GM12878 (cell line): ENCODE measurements around the gene ACOT7. TPM values are rescaled to one million over a fixed set of nuclear protein-coding genes. Genes with fewer than 3 reads are reported as not detected.

Source experiments
- ATAC-seq: fragments of 200-7000 bp; cut with Tn5 transposase; 3 replicates; pipeline ENCODE4 v1.9.1; 2020; ENCODE audit warnings: mild to moderate bottlenecking, moderate library complexity
- BruUV-seq: library from RNA; stranded (reverse); fragments of 400-500 nt; replicated peaks from 2 replicates; lab custom pipeline; 2021; lab: Mats Ljungman, UMichigan
- CTCF ChIA-PET: fragments of 300-600 bp; sonication (Branson Sonifier 250); formaldehyde crosslinking; extraction: SDS; loops from one replicate; lab custom pipeline; 2021; ENCODE audit warnings: inconsistent platforms; lab: Yijun Ruan, JAX
- POLR2A ChIA-PET: fragments of 350-600 bp; formaldehyde crosslinking; extraction: SDS; loops from one replicate; lab custom pipeline; 2021; ENCODE audit warnings: inconsistent platforms; lab: Charles Lee
- RAD21 ChIA-PET: fragments of 300-600 bp; sonication (Branson Sonifier 250); formaldehyde crosslinking; loops from one replicate; lab custom pipeline; 2023; ENCODE audit warnings: antibody characterized with exemption; ENCODE audit not compliant: unreplicated experiment; lab: Charles Lee
- SMC1A ChIA-PET: fragments of 300-600 bp; sonication (Branson Sonifier 250); formaldehyde crosslinking; loops from one replicate; lab custom pipeline; 2023; ENCODE audit not compliant: unreplicated experiment, uncharacterized antibody; lab: Charles Lee
- DNase-seq: peaks from one replicate; pipeline ENCODE4 v3.0.0-alpha.2; 2011; ENCODE audit warnings: low read depth, low spot score
- FAIRE-seq: peaks from 3 replicates; lab custom pipeline; 2011; peaks lifted over from hg19 to GRCh38; lab: Jason Lieb, UNC
- H2AFZ ChIP-seq: 2 replicates; pipeline ENCODE4 v1.6.0; 2011; ENCODE audit warnings: low read depth, low read length, control low read depth; ENCODE audit not compliant: control insufficient read depth
- H3K27ac ChIP-seq: 2 replicates; pipeline ENCODE4 v1.5.1; 2011; ENCODE audit warnings: control low read depth; ENCODE audit not compliant: control insufficient read depth, insufficient read depth
- H3K27me3 ChIP-seq, 2 experiments: replicated peaks in 1 of 2; 2 replicates each; pipeline versions ENCODE4 v1.6.0 to v1.6.1; 2011; ENCODE audit warnings: low read length in 1 of 2; ENCODE audit not compliant: control insufficient read depth in 2 of 2, insufficient read depth in 2 of 2
- H3K36me3 ChIP-seq, 2 experiments: 2 replicates each; pipeline ENCODE4 v1.5.1; 2011; ENCODE audit warnings: low read length in 1 of 2; ENCODE audit not compliant: control insufficient read depth in 2 of 2, insufficient read depth in 2 of 2
- H3K4me1 ChIP-seq: 2 replicates; pipeline ENCODE4 v1.6.1; 2011; ENCODE audit warnings: mild to moderate bottlenecking, low read length, moderate library complexity, mixed read lengths; ENCODE audit not compliant: control insufficient read depth, insufficient read depth
- H3K4me2 ChIP-seq: 2 replicates; pipeline ENCODE4 v1.6.0; 2011; ENCODE audit warnings: control low read depth; ENCODE audit not compliant: control insufficient read depth, insufficient read depth
- H3K4me3 ChIP-seq: fragments of 200-600 bp; sonication (generic); 2 replicates; pipeline ENCODE4 v1.5.1; 2016
- H3K79me2 ChIP-seq: 2 replicates; pipeline ENCODE4 v1.6.0; 2011; ENCODE audit warnings: low read length; ENCODE audit not compliant: control insufficient read depth, insufficient read depth
- H3K9ac ChIP-seq: 2 replicates; pipeline ENCODE4 v1.8.0; 2011; ENCODE audit warnings: low read length, control low read depth, mixed read lengths; ENCODE audit not compliant: control insufficient read depth, insufficient read depth
- H3K9me3 ChIP-seq: replicated peaks from 3 replicates; pipeline ENCODE4 v1.5.1; 2011; ENCODE audit warnings: mild to moderate bottlenecking, low read length; ENCODE audit not compliant: control insufficient read depth, insufficient read depth
- H4K20me1 ChIP-seq: 2 replicates; pipeline ENCODE4 v1.6.0; 2011; ENCODE audit not compliant: control insufficient read depth, insufficient read depth
- EED ChIP-seq: sonication (generic); IDR thresholded peaks from 2 replicates; pipeline ENCODE4 v1.6.1; 2016; ENCODE audit warnings: antibody characterized with exemption, low read depth
- FOXK2 ChIP-seq: fragments of 450-650 bp; IDR thresholded peaks from 2 replicates; pipeline ENCODE4 v1.6.1; 2017; ENCODE audit warnings: mild to moderate bottlenecking, moderate library complexity
- HDGF ChIP-seq: fragments of 450-650 bp; IDR thresholded peaks from 2 replicates; pipeline ENCODE4 v1.6.1; 2016; ENCODE audit warnings: antibody characterized with exemption
- JUNB ChIP-seq: IDR thresholded peaks from 2 replicates; pipeline ENCODE4 v1.6.1; 2016; ENCODE audit warnings: antibody characterized with exemption, mild to moderate bottlenecking
- PAX8 ChIP-seq: fragments of 450-650 bp; IDR thresholded peaks from 2 replicates; pipeline ENCODE4 v1.6.1; 2017; ENCODE audit warnings: mild to moderate bottlenecking, moderate library complexity
- TBL1XR1 ChIP-seq: IDR thresholded peaks from 2 replicates; pipeline ENCODE4 v1.6.1; 2012; ENCODE audit warnings: low read depth, low read length, improper control_type of control experiment
- WRNIP1 ChIP-seq: IDR thresholded peaks from 2 replicates; pipeline ENCODE4 v1.6.1; 2011; ENCODE audit warnings: low read depth, low read length, improper control_type of control experiment, borderline replicate concordance
- WGBS: methylation state at CpG from one replicate; pipeline ENCODE4 v1.1.6; 2016; ENCODE audit warnings: low lambda C conversion rate; ENCODE audit not compliant: insufficient replicate concordance, insufficient coverage; ENCODE audit errors: missing lambda C conversion rate; 5-methylcytosine and 5-hydroxymethylcytosine counted together
- in situ Hi-C: fragments of 300-500 bp; cut with MboI; formaldehyde crosslinking; loops from 9 replicates; pipeline ENCODE4 v1.14.3; 2018; ENCODE audit warnings: mixed read lengths
- intact Hi-C: fragments of 100-400 bp; cut with micrococcal nuclease; formaldehyde crosslinking; loops from one replicate; pipeline ENCODE4 v1.14.2; 2022; ENCODE audit not compliant: unreplicated experiment
- polyA plus RNA-seq, 11 experiments: library from polyadenylated mRNA; depleted of rRNA in 4 of 11; unstranded in 6 of 11; stranded (reverse) in 5 of 11; fragments of >200 nt; fragmentation: Nextera tagmentation in 4 of 11; fragmentation: Illumina TruSeq in 1 of 11; extraction: Ambion mirVana in 4 of 11; extraction: Trizol in 1 of 11; gene quantifications; 1 replicate in 1 of 11; 2 replicates in 10 of 11; pipeline versions ENCODE4 v1.2.1 to v1.2.3, GENCODE V29; 2011 to 2016; ENCODE audit warnings: inconsistent platforms in 2 of 11, missing spikeins in 2 of 11, low read depth in 1 of 11
- total RNA-seq, 4 experiments: library from RNA; depleted of rRNA in 3 of 4; stranded (reverse); fragments of >200 nt in 3 of 4; fragmentation: Illumina TruSeq in 1 of 4; extraction: Trizol in 1 of 4; gene quantifications; 2 replicates each; pipeline versions ENCODE4 v1.2.1 to v1.2.3, GENCODE V29; 2013 to 2021
- TF ChIP-seq, protein P1 (sequence below): IDR thresholded peaks from 2 replicates; pipeline ENCODE4 v1.6.1; 2011; ENCODE audit warnings: low read depth, mild to moderate bottlenecking, low read length, moderate library complexity, borderline replicate concordance; ENCODE audit errors: extremely low read depth
- TF ChIP-seq, protein P2 (sequence below): fragments of 450-650 bp; conservative IDR thresholded peaks from 2 replicates; pipeline ENCODE4 v1.6.1; 2017; ENCODE audit warnings: mild to moderate bottlenecking, moderate library complexity
- TF ChIP-seq, protein P3 (sequence below): IDR thresholded peaks from 2 replicates; pipeline ENCODE4 v1.6.1; 2011; ENCODE audit warnings: borderline replicate concordance, low read depth, mild to moderate bottlenecking, moderate library complexity, low read length; ENCODE audit not compliant: insufficient read depth, poor library complexity, severe bottlenecking
- TF ChIP-seq, protein P4 (sequence below): fragments of 450-650 bp; IDR thresholded peaks from 2 replicates; pipeline ENCODE4 v1.6.1; 2016; ENCODE audit warnings: mild to moderate bottlenecking

Gene ACOT7
- total and polyA plus RNA-seq, 10 of the 15 experiments (the other 5 are each of a cell fraction or from before 2014, with no cell fraction given): 8.9 to 206 (median 61.2) TPM

DNA sequence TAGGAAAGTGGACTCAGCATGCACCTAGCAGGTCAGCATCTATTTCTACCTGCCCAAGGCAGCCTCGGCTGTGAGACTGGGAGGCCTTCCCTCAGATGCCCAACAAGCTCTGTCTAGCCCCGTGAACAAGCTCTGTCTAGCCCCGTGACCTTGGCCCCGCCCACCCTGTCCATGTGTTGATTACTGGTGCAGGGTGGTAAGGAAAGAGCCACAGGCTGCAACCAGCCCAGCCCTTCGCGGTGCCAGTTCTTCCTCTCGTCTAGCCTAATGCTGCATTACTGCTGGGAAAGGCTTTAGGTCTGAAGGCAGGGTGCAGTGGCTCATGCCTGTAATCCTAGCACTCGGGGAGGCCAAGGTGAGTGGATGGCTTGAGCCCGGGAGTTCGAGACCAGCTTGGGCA, 134.9 kb downstream of the ACOT7 start:
- in situ Hi-C loops: no loop called here
- DNase-seq: no peak
- 59% methylated on average over 10 of the region's 10 CpGs for WGBS
- ChIA-PET SMC1A (no interaction called here), CTCF (interaction anchor here (1.0 to 1.3 kb wide), 3 partner anchors 12 to 89 kb away, joined by 3 to 4 read pairs (median 3); no protein-coding TSS in a partner anchor), RAD21 (no interaction called here)
- Histone ChIP-seq H3K9me3 (no peaks in the 10 kb centered on the region), H3K36me3 (peaks cover 0 to 2% of the 10 kb centered on the region in 2 experiments; a peak in 1 of 4 replicates)
- BruUV-seq: no TSS peak
- TF ChIP-seq, protein P1, sequence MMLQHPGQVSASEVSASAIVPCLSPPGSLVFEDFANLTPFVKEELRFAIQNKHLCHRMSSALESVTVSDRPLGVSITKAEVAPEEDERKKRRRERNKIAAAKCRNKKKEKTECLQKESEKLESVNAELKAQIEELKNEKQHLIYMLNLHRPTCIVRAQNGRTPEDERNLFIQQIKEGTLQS: no peak
- no peak for TF ChIP-seq PAX8
- TF ChIP-seq, protein P2, sequence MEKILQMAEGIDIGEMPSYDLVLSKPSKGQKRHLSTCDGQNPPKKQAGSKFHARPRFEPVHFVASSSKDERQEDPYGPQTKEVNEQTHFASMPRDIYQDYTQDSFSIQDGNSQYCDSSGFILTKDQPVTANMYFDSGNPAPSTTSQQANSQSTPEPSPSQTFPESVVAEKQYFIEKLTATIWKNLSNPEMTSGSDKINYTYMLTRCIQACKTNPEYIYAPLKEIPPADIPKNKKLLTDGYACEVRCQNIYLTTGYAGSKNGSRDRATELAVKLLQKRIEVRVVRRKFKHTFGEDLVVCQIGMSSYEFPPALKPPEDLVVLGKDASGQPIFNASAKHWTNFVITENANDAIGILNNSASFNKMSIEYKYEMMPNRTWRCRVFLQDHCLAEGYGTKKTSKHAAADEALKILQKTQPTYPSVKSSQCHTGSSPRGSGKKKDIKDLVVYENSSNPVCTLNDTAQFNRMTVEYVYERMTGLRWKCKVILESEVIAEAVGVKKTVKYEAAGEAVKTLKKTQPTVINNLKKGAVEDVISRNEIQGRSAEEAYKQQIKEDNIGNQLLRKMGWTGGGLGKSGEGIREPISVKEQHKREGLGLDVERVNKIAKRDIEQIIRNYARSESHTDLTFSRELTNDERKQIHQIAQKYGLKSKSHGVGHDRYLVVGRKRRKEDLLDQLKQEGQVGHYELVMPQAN: no peak
- no peak for TF ChIP-seq JUNB
- no peak for TF ChIP-seq FOXK2
- TF ChIP-seq, protein P3, sequence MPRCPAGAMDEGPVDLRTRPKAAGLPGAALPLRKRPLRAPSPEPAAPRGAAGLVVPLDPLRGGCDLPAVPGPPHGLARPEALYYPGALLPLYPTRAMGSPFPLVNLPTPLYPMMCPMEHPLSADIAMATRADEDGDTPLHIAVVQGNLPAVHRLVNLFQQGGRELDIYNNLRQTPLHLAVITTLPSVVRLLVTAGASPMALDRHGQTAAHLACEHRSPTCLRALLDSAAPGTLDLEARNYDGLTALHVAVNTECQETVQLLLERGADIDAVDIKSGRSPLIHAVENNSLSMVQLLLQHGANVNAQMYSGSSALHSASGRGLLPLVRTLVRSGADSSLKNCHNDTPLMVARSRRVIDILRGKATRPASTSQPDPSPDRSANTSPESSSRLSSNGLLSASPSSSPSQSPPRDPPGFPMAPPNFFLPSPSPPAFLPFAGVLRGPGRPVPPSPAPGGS: no peak
- TF ChIP-seq EED: no peak
- TF ChIP-seq HDGF: no peak
- no peak for TF ChIP-seq WRNIP1
- no peak for TF ChIP-seq TBL1XR1
- TF ChIP-seq, protein P4, sequence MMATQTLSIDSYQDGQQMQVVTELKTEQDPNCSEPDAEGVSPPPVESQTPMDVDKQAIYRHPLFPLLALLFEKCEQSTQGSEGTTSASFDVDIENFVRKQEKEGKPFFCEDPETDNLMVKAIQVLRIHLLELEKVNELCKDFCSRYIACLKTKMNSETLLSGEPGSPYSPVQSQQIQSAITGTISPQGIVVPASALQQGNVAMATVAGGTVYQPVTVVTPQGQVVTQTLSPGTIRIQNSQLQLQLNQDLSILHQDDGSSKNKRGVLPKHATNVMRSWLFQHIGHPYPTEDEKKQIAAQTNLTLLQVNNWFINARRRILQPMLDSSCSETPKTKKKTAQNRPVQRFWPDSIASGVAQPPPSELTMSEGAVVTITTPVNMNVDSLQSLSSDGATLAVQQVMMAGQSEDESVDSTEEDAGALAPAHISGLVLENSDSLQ: no peak
- TF ChIP-seq, all 136 proteins: peak for 0
- POLR2A ChIA-PET: no interaction called here
- FAIRE-seq: no peak
- no peaks in the 10 kb centered on the region for H4K20me1 ChIP-seq
- no peaks in the 10 kb centered on the region for H3K79me2 ChIP-seq
- H2AFZ ChIP-seq: no peak overlapping the region
- no peak for ATAC-seq
- peaks cover 3% of the 10 kb centered on the region; the same call in 1 of the 2 replicates for H3K4me1 ChIP-seq
- H3K27ac ChIP-seq: no peak overlapping the region
- H3K4me2 ChIP-seq: no peak overlapping the region
- no peaks in the 10 kb centered on the region; a peak in 1 of 4 replicates for H3K27me3 ChIP-seq
- no peak overlapping the region for H3K4me3 ChIP-seq
- no peak overlapping the region for H3K9ac ChIP-seq
- intact Hi-C loops: no loop called here
